Activated naive CD8-positive, alpha-beta T cell (primary cell): ENCODE results near the gene TBC1D10A.

Experiments used
- H3K27ac Mint-ChIP-seq: one replicate; pipeline ENCODE4 v1.8.0; 2021; ENCODE audit warnings: mixed read lengths
- H3K27me3 Mint-ChIP-seq: one replicate; pipeline ENCODE4 v1.8.0; 2021; ENCODE audit warnings: mixed read lengths
- H3K36me3 Mint-ChIP-seq: one replicate; pipeline ENCODE4 v1.8.0; 2021; ENCODE audit warnings: mixed read lengths
- H3K4me1 Mint-ChIP-seq: one replicate; pipeline ENCODE4 v1.8.0; 2021; ENCODE audit warnings: low read depth, mixed read lengths
- H3K4me3 Mint-ChIP-seq: one replicate; pipeline ENCODE4 v1.8.0; 2021; ENCODE audit warnings: mild to moderate bottlenecking, mixed read lengths
- H3K9me3 Mint-ChIP-seq: one replicate; pipeline ENCODE4 v1.8.0; 2021; ENCODE audit warnings: low read depth, mixed read lengths

TBC1D10A gene

GRCh38 chr22:30291058-30291892 lies 35.5 kb downstream of the TBC1D10A start:
- Mint-ChIP-seq H3K27me3 (no peaks in the 10 kb centered on the region), H3K36me3 (no peaks in the 10 kb centered on the region), H3K27ac (peak overlapping the region; percentile 75), H3K4me1 (peaks cover 42% of the 10 kb centered on the region), H3K4me3 (no peak overlapping the region), H3K9me3 (no peaks in the 10 kb centered on the region)

GRCh38 chr22:30290342-30291057 lies 36.2 kb downstream of the TBC1D10A start:
- peaks cover 35% of the 10 kb centered on the region for H3K4me1 Mint-ChIP-seq
- no peaks in the 10 kb centered on the region for H3K27me3 Mint-ChIP-seq
- no peaks in the 10 kb centered on the region for H3K9me3 Mint-ChIP-seq
- peak overlapping the region; percentile 88 for H3K4me3 Mint-ChIP-seq
- no peak overlapping the region for H3K27ac Mint-ChIP-seq
- H3K36me3 Mint-ChIP-seq: no peaks in the 10 kb centered on the region

GRCh38 chr22:30289980-30290313 lies 36.8 kb downstream of the TBC1D10A start:
- no peaks in the 10 kb centered on the region for H3K27me3 Mint-ChIP-seq
- peak overlapping the region; percentile 88 for H3K4me3 Mint-ChIP-seq
- no peak overlapping the region for H3K27ac Mint-ChIP-seq
- H3K9me3 Mint-ChIP-seq: no peaks in the 10 kb centered on the region
- H3K4me1 Mint-ChIP-seq: peaks cover 31% of the 10 kb centered on the region
- H3K36me3 Mint-ChIP-seq: no peaks in the 10 kb centered on the region

GRCh38 chr22:30289141-30289979 lies 37.4 kb downstream of the TBC1D10A start, which contains the start of gene CASTOR1:
Gene CASTOR1 (minus strand): TSS chr22:30289505. CDS start chr22:30289497, 8 bp downstream.
- Mint-ChIP-seq H3K27me3 (no peaks in the 10 kb centered on the region), H3K27ac (peak within 1 kb of the TSS; percentile 29), H3K36me3 (no peaks in the 10 kb centered on the region), H3K4me1 (peaks cover 28% of the 10 kb centered on the region), H3K4me3 (peak within 1 kb of the TSS; percentile 88), H3K9me3 (no peaks in the 10 kb centered on the region)

- H3K27me3 Mint-ChIP-seq: no peaks in the 10 kb centered on the region
- H3K4me1 Mint-ChIP-seq: peaks cover 22% of the 10 kb centered on the region
- no peaks in the 10 kb centered on the region for H3K9me3 Mint-ChIP-seq
- peak overlapping the region; percentile 88 for H3K4me3 Mint-ChIP-seq
- no peaks in the 10 kb centered on the region for H3K36me3 Mint-ChIP-seq
- peak overlapping the region; percentile 29 for H3K27ac Mint-ChIP-seq
Observed at GRCh38 chr22:30288419-30289140, 38.2 kb downstream of the TBC1D10A start.

- Mint-ChIP-seq H3K4me1 (peaks cover 26% of the 10 kb centered on the region), H3K9me3 (no peaks in the 10 kb centered on the region), H3K36me3 (peaks cover 2% of the 10 kb centered on the region)
Observed at GRCh38 chr22:30287648-30288418, 38.9 kb downstream of the TBC1D10A start.

GRCh38 chr22:30286813-30287647 lies 39.7 kb downstream of the TBC1D10A start:
- Mint-ChIP-seq H3K9me3 (no peaks in the 10 kb centered on the region), H3K36me3 (peaks cover 2% of the 10 kb centered on the region), H3K27ac (no peak overlapping the region), H3K4me1 (peaks cover 32% of the 10 kb centered on the region), H3K4me3 (no peak overlapping the region), H3K27me3 (no peaks in the 10 kb centered on the region)

More at GRCh38 chr22:30287648-30288418, 38.9 kb downstream of the TBC1D10A start:
- H3K27ac Mint-ChIP-seq: peak overlapping the region; percentile 54
- peak overlapping the region; percentile 78 for H3K4me3 Mint-ChIP-seq
- H3K27me3 Mint-ChIP-seq: no peaks in the 10 kb centered on the region

- H3K4me3 Mint-ChIP-seq: no peak overlapping the region
- peaks cover 33% of the 10 kb centered on the region for H3K4me1 Mint-ChIP-seq
Observed at GRCh38 chr22:30286331-30286730, 40.4 kb downstream of the TBC1D10A start.

GRCh38 chr22:30285846-30286200 lies 40.9 kb downstream of the TBC1D10A start:
- H3K4me1 Mint-ChIP-seq: peaks cover 33% of the 10 kb centered on the region
- H3K9me3 Mint-ChIP-seq: no peaks in the 10 kb centered on the region
- no peak overlapping the region for H3K4me3 Mint-ChIP-seq
- H3K27me3 Mint-ChIP-seq: no peaks in the 10 kb centered on the region
- peaks cover 2% of the 10 kb centered on the region for H3K36me3 Mint-ChIP-seq
- no peak overlapping the region for H3K27ac Mint-ChIP-seq

More at GRCh38 chr22:30286331-30286730, 40.4 kb downstream of the TBC1D10A start:
- H3K9me3 Mint-ChIP-seq: no peaks in the 10 kb centered on the region
- H3K27me3 Mint-ChIP-seq: no peaks in the 10 kb centered on the region
- H3K27ac Mint-ChIP-seq: no peak overlapping the region
- H3K36me3 Mint-ChIP-seq: peaks cover 2% of the 10 kb centered on the region

GRCh38 chr22:30285176-30285845 lies 41.4 kb downstream of the TBC1D10A start:
- Mint-ChIP-seq H3K27ac (no peak overlapping the region), H3K27me3 (no peaks in the 10 kb centered on the region), H3K36me3 (peaks cover 2% of the 10 kb centered on the region), H3K9me3 (no peaks in the 10 kb centered on the region), H3K4me3 (no peak overlapping the region), H3K4me1 (peaks cover 30% of the 10 kb centered on the region)

- H3K27ac Mint-ChIP-seq: no peak overlapping the region
- no peaks in the 10 kb centered on the region for H3K27me3 Mint-ChIP-seq
- no peak overlapping the region for H3K4me3 Mint-ChIP-seq
- no peaks in the 10 kb centered on the region for H3K9me3 Mint-ChIP-seq
- peaks cover 2% of the 10 kb centered on the region for H3K36me3 Mint-ChIP-seq
- peaks cover 27% of the 10 kb centered on the region for H3K4me1 Mint-ChIP-seq
Observed at GRCh38 chr22:30284666-30285065, 42.1 kb downstream of the TBC1D10A start.

GRCh38 chr22:30284172-30284571 lies 42.6 kb downstream of the TBC1D10A start:
- H3K4me3 Mint-ChIP-seq: no peak overlapping the region
- H3K9me3 Mint-ChIP-seq: no peaks in the 10 kb centered on the region
- peaks cover 31% of the 10 kb centered on the region for H3K4me1 Mint-ChIP-seq
- H3K27me3 Mint-ChIP-seq: no peaks in the 10 kb centered on the region
- peaks cover 2% of the 10 kb centered on the region for H3K36me3 Mint-ChIP-seq
- H3K27ac Mint-ChIP-seq: no peak overlapping the region

GRCh38 chr22:30283342-30283741 lies 43.4 kb downstream of the TBC1D10A start:
- Mint-ChIP-seq H3K27me3 (no peaks in the 10 kb centered on the region), H3K9me3 (no peaks in the 10 kb centered on the region), H3K27ac (no peak overlapping the region), H3K4me1 (peaks cover 34% of the 10 kb centered on the region), H3K4me3 (no peak overlapping the region), H3K36me3 (peaks cover 2% of the 10 kb centered on the region)
